ENCODE results near the gene TPRG1L.

- no peak for TF ChIP-seq POLR2A (IDR thresholded peaks at IDR 0.05)
- no peak for TF ChIP-seq EP300 (IDR thresholded peaks at IDR 0.05)
Measured at GRCh38 chr1:3598051-3598491, 26.7 kb upstream of the TPRG1L start.

Data from sigmoid colon (tissue), 4 donors.